ENCODE measurements around the gene FRMD5.
A peak's percentile ranks its signal among the peaks of the same experiment; 100 is the strongest.

The FRMD5 gene

GRCh38 chr15:43919540-43920253 is 275.4 kb downstream of the FRMD5 start:
- DNase-seq, result no peak

GRCh38 chr15:43918717-43919116 is 276.4 kb downstream of the FRMD5 start:
- DNase-seq, result no peak

GRCh38 chr15:43916326-43916660 is 278.8 kb downstream of the FRMD5 start:
- DNase-seq, result no peak

GRCh38 chr15:43915631-43916325 is 279.3 kb downstream of the FRMD5 start:
- DNase-seq, result no peak

GRCh38 chr15:43913941-43914340 is 281.1 kb downstream of the FRMD5 start:
- no peak for DNase-seq

- DNase-seq, result no peak
Measured at GRCh38 chr15:43913026-43913780, 281.9 kb downstream of the FRMD5 start.

- no peak for DNase-seq
Measured at GRCh38 chr15:43912208-43912607, 282.9 kb downstream of the FRMD5 start.

GRCh38 chr15:43911235-43911781 is 283.8 kb downstream of the FRMD5 start:
- DNase-seq, result no peak

GRCh38 chr15:43908516-43909050 is 286.5 kb downstream of the FRMD5 start:
- DNase-seq, result no peak

GRCh38 chr15:43905755-43906154 is 289.3 kb downstream of the FRMD5 start:
- DNase-seq, result no peak

- DNase-seq, result peak; percentile 39
Measured at GRCh38 chr15:43903864-43904290, 291.2 kb downstream of the FRMD5 start.

- DNase-seq, result no peak
Measured at GRCh38 chr15:43901495-43901894, 293.6 kb downstream of the FRMD5 start.

GRCh38 chr15:43900996-43901395 is 294.1 kb downstream of the FRMD5 start:
- no peak for DNase-seq

- DNase-seq, result no peak
Measured at GRCh38 chr15:43899928-43900327, 295.1 kb downstream of the FRMD5 start.

GRCh38 chr15:43898891-43899290 is 296.2 kb downstream of the FRMD5 start:
- no peak for DNase-seq

- DNase-seq, result no peak
Measured at GRCh38 chr15:43896543-43896942, 298.5 kb downstream of the FRMD5 start.

- no peak for DNase-seq
Measured at GRCh38 chr15:43895586-43895985, 299.5 kb downstream of the FRMD5 start.

- no peak for DNase-seq
Measured at GRCh38 chr15:43893956-43894355, 301.1 kb downstream of the FRMD5 start.

- DNase-seq, result no peak
Measured at GRCh38 chr15:43889042-43889441, 306.0 kb downstream of the FRMD5 start.

GRCh38 chr15:43887901-43888300 is 307.2 kb downstream of the FRMD5 start:
- DNase-seq, result no peak

GRCh38 chr15:43886558-43886957 is 308.5 kb downstream of the FRMD5 start:
- no peak for DNase-seq

GRCh38 chr15:43883571-43883970 is 311.5 kb downstream of the FRMD5 start:
- DNase-seq, result no peak

GRCh38 chr15:43881944-43882343 is 313.1 kb downstream of the FRMD5 start:
- DNase-seq, result no peak

Data from T-helper 9 cell (primary cell).